NCI-H226 (cell line): Measurements from ENCODE around the gene GABARAPL2.
A peak's percentile ranks its signal among the peaks of the same experiment; 100 is the strongest.
"Not testable (repeated sequence)": the region's sequence is repeated elsewhere in the genome, so short reads cannot be mapped to it uniquely, and the experiment has no call there.

Experiments
- DNase-seq: peaks from one replicate; pipeline ENCODE4 v3.0.0-alpha.2; 2015

The GABARAPL2 gene

DNA sequence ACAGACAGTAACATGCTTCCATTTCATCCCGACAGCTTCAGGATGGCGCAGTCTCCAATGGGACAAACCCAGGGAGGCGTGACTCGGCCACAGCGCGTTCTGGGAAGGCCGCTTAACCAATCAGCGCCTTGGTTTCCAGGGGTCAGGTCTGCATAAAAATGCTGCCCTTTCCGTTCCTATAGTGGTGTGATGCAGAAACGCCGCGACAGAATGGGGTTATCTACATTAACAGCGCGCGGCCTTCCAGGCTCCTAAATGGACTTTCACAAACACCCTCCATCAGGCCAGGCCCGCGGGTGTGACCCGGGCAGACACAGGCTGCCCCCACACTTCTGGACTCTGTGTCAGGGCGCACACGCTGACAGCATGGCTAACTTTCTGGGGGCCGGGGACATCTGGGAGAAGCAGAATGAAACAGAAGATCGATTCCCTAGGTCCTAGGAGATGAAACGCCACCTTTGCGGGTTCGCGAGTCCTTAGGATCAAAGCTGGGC, 10.9 kb upstream of the GABARAPL2 start:
- peak; percentile 92 for DNase-seq

DNA sequence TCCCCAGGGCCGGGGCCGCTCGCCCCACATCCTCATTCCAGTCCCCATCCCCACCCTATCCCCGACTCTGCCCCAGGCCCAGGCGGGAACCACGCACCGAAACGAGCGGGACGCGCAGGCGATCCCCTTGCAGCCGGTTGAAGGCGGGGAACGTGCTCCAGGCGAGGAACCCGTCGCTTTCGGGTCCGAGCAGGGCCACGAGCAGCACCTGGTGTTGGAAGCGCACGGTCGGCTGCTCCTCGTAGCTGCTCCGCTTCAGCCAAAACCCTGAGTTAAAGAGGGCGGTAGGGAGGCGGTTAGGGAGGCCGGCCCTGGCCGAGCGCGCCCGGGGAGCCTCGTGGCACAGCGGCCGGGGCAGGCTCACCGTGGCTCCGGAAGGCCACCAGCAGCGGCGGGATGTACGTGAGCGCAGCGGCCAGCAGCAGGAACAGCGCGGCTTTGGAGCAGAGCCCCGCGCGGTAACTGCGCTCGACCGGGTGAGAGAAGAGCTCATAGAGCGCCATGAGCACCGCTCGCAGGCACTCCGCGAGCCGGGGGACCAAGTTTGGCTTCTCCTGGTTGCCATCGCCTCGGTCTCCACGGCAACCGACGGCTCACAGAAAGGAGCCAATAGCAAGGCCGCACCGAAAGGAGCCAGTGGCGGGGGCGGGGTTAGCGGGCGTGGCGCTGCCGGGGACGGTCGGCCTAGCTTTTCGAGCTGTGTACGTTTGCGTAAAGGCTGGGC, 10.3 kb upstream of the GABARAPL2 start, which contains the start of gene TMEM231:
Gene TMEM231 (minus strand): TSS at position 546 of the 724 bp plus-strand sequence. CDS start 43 bp downstream, at position 503.
- DNase-seq = peak; percentile 93

DNA sequence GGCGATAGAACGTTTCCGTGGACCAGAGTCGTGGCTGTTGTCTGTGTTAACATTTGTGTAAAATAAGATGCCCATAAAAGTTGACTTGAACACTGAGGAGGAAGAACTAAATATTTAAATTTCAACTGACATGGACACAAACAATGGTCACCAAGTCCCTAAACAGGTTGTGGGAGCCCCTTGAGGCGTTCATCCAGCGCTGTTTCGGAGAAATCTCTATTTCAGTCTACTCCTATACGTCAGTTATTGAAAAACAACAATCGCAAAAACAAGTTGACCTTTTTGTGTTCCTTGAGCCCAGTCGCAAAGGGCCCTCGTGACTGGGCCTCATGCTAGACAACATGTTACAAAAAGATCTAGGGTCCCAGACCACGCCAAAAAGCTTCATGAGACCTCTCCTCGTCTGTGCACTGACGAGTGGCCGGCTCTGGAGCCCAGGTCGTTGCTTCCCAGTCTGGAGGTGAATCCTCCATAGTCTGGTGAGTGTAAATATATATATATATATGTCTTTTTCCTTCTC, 9.7 kb upstream of the GABARAPL2 start:
- no peak for DNase-seq

GRCh38 chr16:75558846-75559401, 7.3 kb upstream of the GABARAPL2 start:
- no peak for DNase-seq

- no peak for DNase-seq
Observed at GRCh38 chr16:75559564-75560372, 6.4 kb upstream of the GABARAPL2 start.

GRCh38 chr16:75565640-75566039, 539 bp upstream of the GABARAPL2 start:
- DNase-seq = no peak

DNA sequence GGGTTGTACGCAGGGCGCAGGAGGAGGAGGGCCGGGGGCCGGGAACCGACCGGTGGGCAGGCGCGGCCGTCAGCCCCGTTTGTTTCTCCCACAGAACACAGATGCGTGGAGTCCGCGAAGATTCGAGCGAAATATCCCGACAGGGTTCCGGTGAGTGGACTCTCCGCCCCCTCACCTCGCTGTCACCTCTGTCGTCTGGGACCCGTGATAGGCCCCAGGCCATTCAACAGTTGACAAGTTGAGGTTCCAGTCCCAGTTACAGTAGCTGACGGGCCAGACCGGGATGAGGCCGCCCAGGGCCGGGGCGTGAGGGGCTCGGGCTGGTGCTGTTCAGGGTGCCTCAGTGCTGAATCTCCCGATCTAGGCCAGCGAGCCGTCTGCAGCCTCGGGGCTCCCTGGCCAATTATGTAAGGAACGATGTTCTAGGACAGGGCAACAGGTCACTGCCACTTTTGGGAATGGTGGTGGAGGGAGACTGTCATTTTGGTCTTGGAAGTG, 628 bp downstream of the GABARAPL2 start:
- no peak for DNase-seq

DNA sequence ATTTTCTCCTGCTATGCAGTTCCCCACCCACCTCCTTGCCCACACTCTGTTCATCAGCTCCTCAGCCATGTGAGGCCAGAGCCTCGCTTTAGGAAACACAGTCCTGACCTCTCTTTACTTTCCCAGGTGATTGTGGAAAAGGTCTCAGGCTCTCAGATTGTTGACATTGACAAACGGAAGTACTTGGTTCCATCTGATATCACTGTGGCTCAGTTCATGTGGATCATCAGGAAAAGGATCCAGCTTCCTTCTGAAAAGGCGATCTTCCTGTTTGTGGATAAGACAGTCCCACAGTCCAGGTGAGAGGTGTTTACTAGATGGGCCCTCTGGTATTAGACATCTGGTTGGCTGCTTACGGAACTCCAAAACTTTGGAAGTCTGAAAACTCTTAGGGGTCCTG, 1.7 kb downstream of the GABARAPL2 start:
- no peak for DNase-seq

DNA sequence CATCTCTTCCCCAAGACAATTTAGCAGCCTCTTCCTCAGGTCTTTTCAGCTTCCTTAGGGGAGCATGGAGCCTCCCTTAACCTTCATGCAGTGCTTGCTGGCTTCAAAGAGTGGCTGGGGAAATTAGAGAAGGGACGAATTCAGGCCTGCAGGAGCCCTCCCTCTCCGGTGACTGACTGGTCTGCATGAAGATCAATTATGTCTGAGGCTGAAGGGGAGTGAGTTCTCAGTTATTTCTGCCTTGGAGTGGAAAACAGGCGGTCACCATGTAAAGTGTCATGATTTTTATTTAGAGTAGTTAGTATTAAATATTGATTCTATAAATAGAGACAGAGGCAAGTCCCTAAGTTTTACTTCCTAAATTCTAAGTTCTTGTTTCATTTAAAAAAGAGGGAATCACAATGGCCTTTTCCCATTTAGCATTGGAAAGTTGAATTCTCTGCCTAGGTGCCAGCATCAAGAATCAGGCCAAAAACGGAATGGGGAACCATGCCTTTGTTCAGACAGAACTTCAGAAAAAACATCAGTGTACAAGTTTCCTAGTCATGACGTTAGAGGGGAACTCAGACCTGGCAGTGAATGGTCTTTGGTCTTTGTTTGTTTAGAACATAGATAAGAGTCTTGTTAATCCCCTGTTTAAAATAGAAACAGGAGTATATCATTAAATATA, 4.4 kb downstream of the GABARAPL2 start:
- DNase-seq = no peak

- DNase-seq = no peak
Observed at GRCh38 chr16:75572864-75573542, 6.8 kb downstream of the GABARAPL2 start.

DNA sequence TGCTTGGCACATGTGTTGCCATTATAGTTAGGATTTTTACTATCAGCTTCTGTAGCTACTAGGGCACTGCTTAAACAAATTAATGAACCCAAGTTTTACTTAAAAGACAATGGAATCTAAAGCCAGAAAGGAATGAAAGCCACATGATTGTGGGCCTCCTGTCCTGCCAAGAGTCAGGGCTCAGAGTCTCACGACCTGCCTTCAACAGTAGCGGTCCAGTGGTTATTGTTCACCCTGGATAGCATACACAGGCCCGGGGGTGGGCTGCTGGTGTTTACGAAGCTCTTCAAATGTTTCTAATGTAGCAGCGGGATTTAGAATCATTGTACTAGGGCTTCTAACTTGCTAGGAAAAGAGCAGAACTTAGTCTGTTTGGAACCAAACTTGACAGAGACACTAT, 7.8 kb downstream of the GABARAPL2 start:
- no peak for DNase-seq

GRCh38 chr16:75575958-75576357, 9.8 kb downstream of the GABARAPL2 start:
- no peak for DNase-seq

- DNase-seq = no peak
Observed at GRCh38 chr16:75576384-75576811, 10.2 kb downstream of the GABARAPL2 start.

DNA sequence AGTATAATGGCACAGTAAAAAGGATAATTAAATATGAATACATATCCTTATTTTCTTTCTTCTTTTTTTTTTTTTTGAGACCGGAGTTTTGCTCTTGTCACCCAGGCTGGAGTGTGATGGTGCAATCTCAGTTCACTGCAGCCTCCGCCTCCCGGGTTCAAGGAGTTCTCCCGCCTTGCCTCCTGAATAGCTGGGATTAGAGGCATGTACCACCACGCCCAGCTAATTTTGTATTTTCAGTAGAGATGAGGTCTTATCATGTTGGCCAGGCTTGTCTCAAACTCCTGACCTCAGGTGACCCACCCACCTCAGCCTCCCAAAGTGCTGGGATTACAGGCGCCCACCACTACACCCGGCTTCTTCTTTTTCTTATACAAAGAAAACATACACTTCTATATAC, 12.0 kb downstream of the GABARAPL2 start:
- no peak for DNase-seq

GRCh38 chr16:75578725-75579124, 12.5 kb downstream of the GABARAPL2 start:
- no peak for DNase-seq

GRCh38 chr16:75579281-75579834, 13.2 kb downstream of the GABARAPL2 start:
- no peak for DNase-seq

DNA sequence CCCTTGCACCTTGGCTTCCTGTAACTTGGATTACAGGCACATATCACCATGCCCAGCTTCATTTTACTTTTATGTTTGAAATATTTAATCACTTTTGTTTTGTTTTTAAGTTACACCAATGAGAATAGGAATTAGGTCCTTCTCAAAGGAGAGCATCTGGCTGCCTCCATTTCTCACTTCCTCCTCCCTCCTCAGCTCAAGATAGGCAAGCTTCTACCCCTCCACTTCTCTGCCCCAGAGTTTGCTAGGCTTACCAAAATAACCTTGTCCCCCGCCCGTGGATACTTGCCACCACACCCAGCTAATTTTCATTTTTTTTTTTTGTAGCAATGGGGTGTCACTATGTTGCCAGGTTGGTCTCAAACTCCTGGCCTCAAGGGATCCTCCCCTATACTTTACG, 17.9 kb downstream of the GABARAPL2 start:
- DNase-seq = no peak

DNA sequence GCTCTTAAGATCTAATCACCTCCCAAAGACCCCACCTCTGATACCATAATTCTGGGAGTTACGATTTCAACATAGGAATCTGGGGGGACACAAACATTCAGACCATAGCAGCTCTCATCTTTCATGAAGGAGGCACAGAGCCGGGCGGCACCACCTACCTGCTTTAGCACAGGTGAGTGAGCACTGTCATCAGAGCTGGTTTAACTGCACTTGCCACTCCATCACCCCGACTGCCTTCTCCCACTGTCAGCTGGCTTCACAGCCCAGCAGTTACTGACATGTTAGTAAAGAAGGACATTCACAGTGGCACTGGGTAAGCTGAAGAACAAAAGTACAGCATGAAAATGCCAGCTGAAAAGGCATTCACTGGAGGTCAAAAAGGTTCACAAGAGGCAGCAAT, 22.5 kb downstream of the GABARAPL2 start:
- DNase-seq = no peak

GRCh38 chr16:75589306-75589705, 23.1 kb downstream of the GABARAPL2 start:
- no peak for DNase-seq

DNA sequence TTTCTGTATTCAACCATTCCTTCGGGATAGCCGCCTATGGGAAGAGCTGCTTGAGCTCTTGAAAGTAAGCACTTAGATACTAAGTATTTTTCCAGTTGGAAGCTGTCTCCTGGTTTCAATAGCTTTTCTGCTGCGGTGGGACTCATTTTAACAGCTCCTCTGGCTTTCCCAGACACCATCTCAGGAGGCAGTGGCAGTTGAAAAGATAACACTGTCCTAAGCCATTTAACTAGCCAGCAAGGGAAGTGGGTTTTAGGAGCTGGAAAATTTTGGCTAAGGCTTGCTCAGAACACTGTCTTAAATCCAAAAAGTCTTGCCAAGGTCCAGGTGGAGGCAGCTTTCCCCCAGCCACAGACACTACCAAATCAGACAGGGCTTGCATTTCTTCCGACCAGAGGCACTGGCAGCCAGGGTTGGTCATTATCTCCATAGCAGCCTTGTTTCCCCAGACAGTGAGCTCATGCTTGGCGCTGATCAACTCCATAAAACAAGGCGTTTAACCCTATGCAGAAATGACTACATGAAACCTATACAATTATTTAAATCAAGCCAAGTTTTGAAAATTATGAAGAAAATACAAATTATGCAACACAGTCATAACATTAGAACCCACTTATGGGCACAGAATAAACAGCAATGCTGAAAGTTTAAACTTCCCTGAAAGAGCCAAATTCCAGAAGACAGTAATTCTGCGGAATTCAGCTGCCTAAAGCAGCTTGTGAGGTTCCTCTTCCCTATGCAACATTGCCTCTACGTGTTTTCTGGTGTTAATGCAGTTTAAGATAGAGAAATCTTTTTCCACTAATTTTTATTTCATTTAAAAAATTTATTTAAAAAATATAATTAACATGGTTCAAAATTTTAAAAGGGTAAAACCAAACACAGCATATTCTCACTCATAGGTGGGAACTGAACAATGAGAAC, 25.0 kb downstream of the GABARAPL2 start:
- peak; percentile 14 for DNase-seq

DNA sequence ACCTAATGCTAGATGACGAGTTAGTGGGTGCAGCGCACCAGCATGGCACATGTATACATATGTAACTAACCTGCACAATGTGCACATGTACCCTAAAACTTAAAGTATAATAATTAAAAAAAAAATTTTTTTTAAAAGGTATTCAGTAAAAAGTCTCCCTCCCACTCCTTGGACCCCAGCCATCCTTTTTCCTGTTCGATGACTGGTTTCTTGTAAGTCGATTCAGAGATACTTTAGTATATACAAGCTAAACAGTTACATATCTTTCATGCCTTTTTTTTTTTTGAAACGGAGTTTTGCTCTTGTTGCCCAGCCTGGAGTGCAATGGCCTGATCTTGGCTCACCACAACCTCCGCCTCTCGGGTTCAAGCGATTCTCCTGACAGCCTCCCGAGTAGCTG, 25.7 kb downstream of the GABARAPL2 start:
- DNase-seq = not testable (repeated sequence)
